ENCODE measurements around the gene TCF7L1. TPM values are rescaled to one million over a fixed set of nuclear protein-coding genes. Genes with fewer than 3 reads are reported as not detected.

Gene TCF7L1
- total and polyA plus RNA-seq, 2 of the 13 experiments (the other 11 are each of a cell fraction or from before 2014, with no cell fraction given) = 0.04 to 0.15 TPM

- TF ChIP-seq, protein P1, sequence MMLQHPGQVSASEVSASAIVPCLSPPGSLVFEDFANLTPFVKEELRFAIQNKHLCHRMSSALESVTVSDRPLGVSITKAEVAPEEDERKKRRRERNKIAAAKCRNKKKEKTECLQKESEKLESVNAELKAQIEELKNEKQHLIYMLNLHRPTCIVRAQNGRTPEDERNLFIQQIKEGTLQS (CRISPR knock-in tag; IDR thresholded peaks at IDR 0.05) = no peak
- no peak for TF ChIP-seq ZNF337 (CRISPR knock-in tag; IDR thresholded peaks at IDR 0.05; ENCODE audit: borderline replicate concordance, low read depth)
- TF ChIP-seq TMF1 (CRISPR knock-in tag; IDR thresholded peaks at IDR 0.05; ENCODE audit: low read depth) = no peak
- no peak for TF ChIP-seq ZNF775 (CRISPR knock-in tag; IDR thresholded peaks at IDR 0.05; ENCODE audit: borderline replicate concordance)
- TF ChIP-seq ZNF430 (CRISPR knock-in tag; IDR thresholded peaks at IDR 0.05) = peak; percentile 99
- Histone ChIP-seq H3K27ac (ENCODE audit: extremely low read length, insufficient read depth, low read length) (no peak overlapping the region), H4K20me1 (ENCODE audit: insufficient read depth, low read length) (no peaks in the 10 kb centered on the region), H3K79me2 (ENCODE audit: insufficient read depth, low read length) (no peaks in the 10 kb centered on the region), H3K9me3 (ENCODE audit: low read length) (peaks cover 8% of the 10 kb centered on the region; the same call in 1 of the 2 replicates), H3K4me2 (ENCODE audit: low read depth, low read length) (no peak overlapping the region), H3K36me3 (replicated peaks in 1 of 2; ENCODE audit: control insufficient read depth in 1 of 2, insufficient read depth in 2 of 2, low read length in 2 of 2) (no peaks in the 10 kb centered on the region), H3K9ac (ENCODE audit: insufficient read depth, low read depth, low read length) (no peak overlapping the region), H2AFZ (ENCODE audit: low read length) (no peak overlapping the region), H3K4me1 (ENCODE audit: insufficient read depth, low read length) (peaks cover 18% of the 10 kb centered on the region), H3K4me3 (replicated peaks in 1 of 3; ENCODE audit: insufficient read depth in 1 of 3, low read depth in 2 of 3, low read length in 3 of 3) (no peak overlapping the region), H3K27me3 (ENCODE audit: control insufficient read depth in 1 of 2, insufficient read depth in 2 of 2, low read length in 2 of 2) (peaks cover 0 to 29% of the 10 kb centered on the region in 2 experiments; a peak in 1 of 5 replicates)
- 18% methylated on average over 6 of the region's 6 CpGs for WGBS (ENCODE audit: low lambda C conversion rate)
- ChIA-PET CTCF (ENCODE audit: low intra/inter-chr PET ratio, low total read pairs) (no interaction called here), POLR2A (no interaction called here)
- ATAC-seq = no peak
- no peak for FAIRE-seq
- BruUV-seq (replicated peaks) = no TSS peak
- intact Hi-C loops (cut with micrococcal nuclease; ENCODE audit: unreplicated experiment) (no loop called here), in situ Hi-C loops (cut with HindIII; ENCODE audit: extremely low pct_ligation_motif_present, low pct_unique_long_range_greater_than_20kb) (no loop called here)
- DNase-seq (ENCODE audit: low spot score) = no peak
Observed at GRCh38 chr2:85170938-85171475, 37.8 kb downstream of the TCF7L1 start.

DNA sequence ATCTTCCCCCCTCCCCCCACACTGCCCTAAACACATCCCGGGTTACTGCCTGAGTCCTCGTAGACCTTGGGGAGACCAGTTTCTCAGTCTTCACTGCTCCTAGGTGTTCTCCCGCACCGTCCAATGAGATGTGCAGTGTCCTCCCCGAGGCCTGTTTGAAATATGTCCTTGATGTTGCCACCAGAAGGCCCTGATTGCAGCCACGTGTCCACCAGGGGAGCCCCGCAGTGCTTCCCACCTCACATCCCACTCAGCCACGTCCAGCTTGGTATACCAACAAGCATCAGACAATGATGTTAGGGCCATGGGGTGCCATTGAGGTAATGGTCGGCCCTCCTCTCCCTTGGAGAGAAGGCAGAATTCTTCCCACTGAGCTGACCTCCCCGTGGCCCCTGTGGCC, 38.7 kb downstream of the TCF7L1 start:
- H4K20me1 ChIP-seq (ENCODE audit: insufficient read depth, low read length) = no peaks in the 10 kb centered on the region
- H3K36me3 ChIP-seq (replicated peaks in 1 of 2; ENCODE audit: control insufficient read depth in 1 of 2, insufficient read depth in 2 of 2, low read length in 2 of 2) = no peaks in the 10 kb centered on the region
- ChIA-PET POLR2A (no interaction called here), CTCF (ENCODE audit: low intra/inter-chr PET ratio, low total read pairs) (no interaction called here)
- intact Hi-C loops (cut with micrococcal nuclease; ENCODE audit: unreplicated experiment) (no loop called here), in situ Hi-C loops (cut with HindIII; ENCODE audit: extremely low pct_ligation_motif_present, low pct_unique_long_range_greater_than_20kb) (no loop called here)
- peaks cover 26% of the 10 kb centered on the region for H3K4me1 ChIP-seq (ENCODE audit: insufficient read depth, low read length)
- peaks cover 8% of the 10 kb centered on the region; the same call in 1 of the 2 replicates for H3K9me3 ChIP-seq (ENCODE audit: low read length)
- no peak overlapping the region for H3K4me3 ChIP-seq (replicated peaks in 1 of 3; ENCODE audit: insufficient read depth in 1 of 3, low read depth in 2 of 3, low read length in 3 of 3)
- no peak for DNase-seq (ENCODE audit: low spot score)
- no peak for TF ChIP-seq ZFY (CRISPR knock-in tag; IDR thresholded peaks at IDR 0.05)
- TF ChIP-seq, protein P2, sequence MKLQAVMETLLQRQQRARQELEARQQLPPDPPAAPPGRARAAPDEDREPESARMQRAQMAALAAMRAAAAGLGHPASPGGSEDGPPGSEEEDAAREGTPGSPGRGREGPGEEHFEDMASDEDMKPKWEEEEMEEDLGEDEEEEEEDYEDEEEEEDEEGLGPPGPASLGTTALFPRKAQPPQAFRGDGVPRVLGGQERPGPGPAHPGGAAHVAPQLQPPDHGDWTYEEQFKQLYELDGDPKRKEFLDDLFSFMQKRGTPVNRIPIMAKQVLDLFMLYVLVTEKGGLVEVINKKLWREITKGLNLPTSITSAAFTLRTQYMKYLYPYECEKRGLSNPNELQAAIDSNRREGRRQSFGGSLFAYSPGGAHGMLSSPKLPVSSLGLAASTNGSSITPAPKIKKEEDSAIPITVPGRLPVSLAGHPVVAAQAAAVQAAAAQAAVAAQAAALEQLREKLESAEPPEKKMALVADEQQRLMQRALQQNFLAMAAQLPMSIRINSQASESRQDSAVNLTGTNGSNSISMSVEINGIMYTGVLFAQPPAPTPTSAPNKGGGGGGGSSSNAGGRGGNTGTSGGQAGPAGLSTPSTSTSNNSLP (IDR thresholded peaks at IDR 0.05; ENCODE audit: low read depth, low read length) = no peak
- TF ChIP-seq BCLAF1 (IDR thresholded peaks at IDR 0.05) = no peak
- no peak for TF ChIP-seq RELA (CRISPR knock-in tag; IDR thresholded peaks at IDR 0.05)
- TF ChIP-seq HMG20A (CRISPR knock-in tag; IDR thresholded peaks at IDR 0.05; ENCODE audit: borderline replicate concordance) = no peak
- peaks cover 0 to 24% of the 10 kb centered on the region in 2 experiments; a peak in 1 of 5 replicates for H3K27me3 ChIP-seq (ENCODE audit: control insufficient read depth in 1 of 2, insufficient read depth in 2 of 2, low read length in 2 of 2)
- 43% methylated on average over 10 of the region's 10 CpGs for WGBS (ENCODE audit: low lambda C conversion rate)
- no peak overlapping the region for H3K27ac ChIP-seq (ENCODE audit: extremely low read length, insufficient read depth, low read length)
- H3K4me2 ChIP-seq (ENCODE audit: low read depth, low read length) = no peak overlapping the region
- H3K79me2 ChIP-seq (ENCODE audit: insufficient read depth, low read length) = no peaks in the 10 kb centered on the region
- no peak overlapping the region for H2AFZ ChIP-seq (ENCODE audit: low read length)
- H3K9ac ChIP-seq (ENCODE audit: insufficient read depth, low read depth, low read length) = no peak overlapping the region
- no TSS peak for BruUV-seq (replicated peaks)
- ATAC-seq = no peak
- FAIRE-seq = no peak

Data from HepG2 (cell line).